ENCODE data around the gene MFSD11.

DNA sequence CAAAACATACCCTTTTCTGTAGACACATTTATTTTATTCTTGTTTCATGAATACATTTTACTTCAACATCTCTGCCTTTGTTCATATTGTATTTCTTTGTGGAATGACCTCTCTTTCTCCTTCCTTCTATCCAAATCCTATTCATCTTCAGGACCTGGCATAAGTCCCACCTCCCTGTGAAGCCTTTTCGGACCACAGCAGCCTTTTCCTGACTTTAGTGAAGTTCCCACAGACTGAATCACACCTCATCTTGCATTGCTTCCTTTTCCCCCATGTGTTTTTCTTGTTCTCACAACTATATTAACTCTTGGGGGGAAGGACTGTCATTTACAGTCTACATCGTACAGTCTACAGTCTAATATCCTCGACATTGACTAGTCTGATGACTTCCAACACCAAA, 58.2 kb downstream of the MFSD11 start:
- TF ChIP-seq CTCF (IDR thresholded peaks at IDR 0.05) (no peak), POLR2A (IDR thresholded peaks at IDR 0.05) (no peak)

Measured in heart left ventricle (tissue), 13 donors.